Measurements from ENCODE around the gene FRMD4A.
A peak's percentile ranks its signal among the peaks of the same experiment; 100 is the strongest.

FRMD4A gene

DNA sequence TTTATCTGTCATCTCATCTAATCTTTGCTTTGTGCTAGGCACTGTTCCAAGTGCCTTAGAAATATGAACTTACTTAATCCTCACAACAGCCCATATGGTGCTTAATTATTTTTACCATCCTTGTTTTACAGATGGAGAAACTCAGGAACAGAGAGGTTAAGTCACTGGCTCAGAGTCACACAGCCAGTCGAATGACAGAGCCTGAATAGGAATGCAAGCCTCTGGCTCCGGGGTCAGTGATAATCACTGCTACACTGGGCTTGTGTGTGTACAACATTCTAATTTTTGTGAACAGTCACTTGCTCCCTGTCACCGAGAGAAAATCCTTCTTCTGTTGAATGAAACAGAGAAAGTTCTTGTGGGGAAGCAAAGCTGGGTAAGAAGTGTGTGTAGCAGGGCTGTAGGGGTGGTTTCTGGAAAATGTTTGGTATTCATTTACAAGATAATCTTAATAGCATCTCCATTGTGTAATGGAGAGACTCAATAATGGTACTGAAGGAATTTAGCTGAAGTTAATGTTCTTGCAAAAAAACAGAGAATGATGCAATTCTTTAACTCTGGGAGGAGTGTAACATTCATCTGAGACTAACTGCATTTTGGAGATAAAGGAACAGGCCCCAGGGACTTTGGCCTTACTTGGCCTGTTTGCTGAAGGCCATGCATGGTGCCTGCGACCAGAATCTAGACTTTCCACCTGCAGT lies 290.6 kb downstream of the FRMD4A start:
- no peak for DNase-seq

DNA sequence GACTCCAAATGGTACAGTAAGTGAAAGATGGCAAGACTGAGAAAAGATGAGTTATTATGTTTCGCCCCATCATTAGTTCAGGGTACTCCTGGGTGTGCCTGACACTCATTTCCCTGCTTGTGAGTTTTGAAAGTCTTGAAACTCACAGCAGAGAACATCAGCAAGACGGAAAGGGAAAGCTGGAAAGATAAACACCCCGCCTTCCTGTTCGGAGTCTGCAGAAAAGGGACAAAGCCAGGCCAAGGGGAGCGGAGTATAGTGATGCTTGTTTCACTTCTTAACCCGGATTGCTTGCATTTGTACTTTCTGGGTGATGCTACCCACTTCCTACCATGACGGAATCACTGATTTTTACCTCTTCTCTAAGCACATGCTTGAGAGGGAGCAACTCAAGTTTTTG lies 294.5 kb downstream of the FRMD4A start:
- no peak for DNase-seq

DNA sequence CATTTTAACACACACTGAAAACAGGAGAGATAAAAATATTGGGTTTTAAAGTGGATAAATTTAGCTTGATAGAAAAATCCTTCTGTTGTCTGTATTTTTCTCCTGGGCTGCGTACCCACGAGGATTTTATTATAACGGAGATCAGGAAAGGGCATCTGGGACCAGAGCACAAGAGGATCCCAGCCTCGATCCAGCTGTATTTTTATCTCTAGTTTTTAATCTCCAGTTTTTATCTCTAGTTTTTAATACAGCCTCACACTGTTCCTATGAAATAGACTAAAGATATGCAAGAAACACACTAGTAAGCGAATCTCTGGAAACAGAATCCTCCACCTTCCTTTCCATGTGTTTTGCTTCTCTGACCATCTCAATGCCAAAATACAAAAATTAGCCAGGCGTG lies 295.2 kb downstream of the FRMD4A start:
- DNase-seq, result no peak

DNA sequence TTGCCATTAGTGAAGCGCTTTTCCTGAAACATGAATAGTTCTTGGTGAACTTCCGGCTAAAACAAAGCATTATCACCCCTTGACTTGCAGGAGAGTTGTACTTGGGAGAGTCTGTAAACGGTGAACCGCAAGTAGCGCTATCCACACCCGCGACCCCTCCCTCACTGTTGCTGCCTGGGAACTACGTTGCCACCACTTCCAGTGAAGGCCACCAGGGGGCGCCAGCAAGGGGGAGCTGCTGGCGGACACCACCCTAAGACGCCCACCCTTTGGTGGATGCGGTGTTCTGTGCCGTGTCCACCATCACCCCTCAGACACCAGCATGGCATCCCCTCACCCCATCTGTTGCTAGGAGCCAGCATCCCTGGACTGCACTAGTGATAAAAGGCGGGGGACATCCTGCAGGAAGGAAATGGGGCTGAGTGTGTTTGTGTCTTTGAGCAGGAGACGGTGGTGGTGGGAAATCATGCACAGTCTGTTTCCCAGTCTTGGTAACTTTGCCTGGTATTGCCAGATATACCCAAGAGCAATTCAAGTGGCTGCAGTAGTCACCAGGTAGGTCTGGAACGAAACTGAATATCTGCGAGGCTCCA lies 298.2 kb downstream of the FRMD4A start:
- DNase-seq, result no peak

DNA sequence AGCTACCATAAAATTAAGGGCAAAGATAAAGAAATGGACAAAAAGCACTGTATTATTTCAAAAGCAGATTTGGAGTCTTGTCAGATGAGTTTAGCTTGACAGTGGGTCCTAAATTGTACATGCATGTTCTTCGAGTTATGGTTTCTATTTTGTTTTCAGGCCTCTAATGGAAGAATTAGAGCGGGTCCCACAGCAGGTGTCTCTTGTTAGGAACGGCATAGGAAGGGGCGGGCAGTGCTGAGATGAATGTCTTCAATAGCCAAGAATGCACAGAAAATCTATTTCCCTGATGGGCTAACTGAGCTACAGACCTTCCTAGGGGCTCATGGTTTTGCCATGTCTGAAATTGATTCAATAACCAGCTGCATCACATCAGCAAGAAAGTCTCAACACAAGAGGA lies 304.4 kb downstream of the FRMD4A start:
- DNase-seq, result no peak

DNA sequence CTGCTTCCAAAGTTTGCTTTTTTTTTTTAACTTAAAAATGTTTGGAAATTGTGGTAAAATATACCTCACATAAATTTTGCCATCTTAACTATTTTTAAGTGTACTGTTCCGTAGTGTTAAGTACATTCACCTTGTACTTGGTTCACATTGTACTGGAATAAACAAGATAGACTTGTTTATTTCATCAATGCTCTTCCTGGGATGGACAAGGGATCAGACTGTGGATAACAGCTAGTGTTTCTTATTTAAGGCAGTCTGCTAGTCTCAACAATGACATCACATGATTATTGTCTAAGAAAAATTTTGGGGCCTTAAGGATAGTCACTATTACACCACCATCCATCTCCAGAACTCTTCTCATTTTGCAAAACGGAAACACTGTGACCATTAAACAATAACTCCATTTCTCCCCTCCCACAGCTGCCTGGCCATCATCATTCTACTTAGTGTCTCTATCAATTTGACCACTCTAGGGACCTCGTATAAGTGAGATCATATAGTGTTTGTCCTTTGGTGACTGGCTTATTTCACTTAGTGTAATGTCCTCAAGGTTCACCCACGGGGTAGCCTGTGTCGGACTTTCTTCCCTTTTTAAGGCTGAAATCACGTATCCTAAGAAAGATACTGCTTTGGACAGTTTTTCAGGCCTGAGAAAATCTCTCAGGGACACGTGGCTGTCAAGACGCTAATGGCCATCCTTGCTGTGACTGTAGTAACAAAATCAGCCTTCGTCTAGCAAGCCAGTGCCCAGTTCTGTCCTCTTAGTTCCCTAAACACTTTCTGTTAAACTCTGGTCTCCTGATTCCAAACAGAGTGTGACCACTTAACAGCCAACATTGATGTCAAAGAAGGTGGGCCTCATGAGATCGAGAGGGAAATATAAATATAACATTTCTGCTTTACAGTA lies 305.2 kb downstream of the FRMD4A start:
- DNase-seq, result peak in 1 of 2 donors; percentile 39

GRCh38 chr10:14024329-14025202 lies 306.2 kb downstream of the FRMD4A start:
- peak; percentile 68 to 74 for DNase-seq

DNA sequence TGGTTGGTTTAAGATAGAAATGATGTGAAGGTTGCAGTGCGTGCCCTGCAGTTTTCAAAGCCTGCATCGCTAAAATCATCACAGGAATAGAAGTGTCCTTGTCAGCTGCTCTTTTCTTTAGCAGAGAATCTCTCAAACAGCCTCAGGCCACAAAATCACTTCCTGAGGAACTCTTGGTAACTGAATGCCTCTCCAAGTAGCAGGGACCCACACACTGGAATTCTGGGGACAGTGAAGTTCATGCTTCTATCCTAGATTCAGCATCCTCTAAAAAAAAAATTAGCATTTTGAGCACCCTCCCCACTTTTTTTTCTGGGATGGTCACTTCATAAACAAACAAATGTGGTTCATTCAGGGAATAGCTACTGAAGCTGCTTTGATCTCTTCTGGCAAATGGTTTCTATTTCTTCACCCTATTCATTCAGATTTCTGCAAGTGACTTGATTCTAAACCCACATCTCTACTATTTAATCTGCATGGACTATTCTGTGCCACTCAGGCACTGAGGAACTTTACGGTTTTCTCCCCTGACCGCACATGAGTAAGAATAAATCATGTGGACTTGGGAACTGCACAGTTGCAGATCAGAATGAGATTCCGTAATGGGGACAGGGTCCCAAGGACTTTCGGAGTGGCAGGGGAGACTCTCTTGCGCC lies 306.9 kb downstream of the FRMD4A start:
- peak in 1 of 2 donors; percentile 55 for DNase-seq

- no peak for DNase-seq
Measured at GRCh38 chr10:14022954-14023672, 307.6 kb downstream of the FRMD4A start.

DNA sequence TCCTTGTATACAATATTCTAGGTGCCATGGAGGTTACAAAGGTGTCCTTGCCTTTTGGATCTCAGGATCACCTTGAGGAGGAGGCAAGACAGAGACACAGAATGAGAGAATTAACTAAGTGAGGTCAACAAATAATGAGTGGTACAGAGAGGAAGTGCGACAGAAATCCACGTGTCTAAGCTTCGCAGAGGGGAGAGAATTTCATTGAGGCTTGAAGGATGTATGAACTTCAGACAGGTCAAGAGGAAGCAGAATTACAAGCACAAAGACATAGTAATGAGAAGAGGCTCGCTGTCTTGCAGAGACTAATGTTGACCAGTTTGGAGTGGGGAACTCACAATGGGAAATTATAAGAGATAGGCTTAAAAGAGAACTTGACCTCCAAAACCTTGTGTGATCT lies 308.7 kb downstream of the FRMD4A start:
- DNase-seq, result no peak

GRCh38 chr10:14020037-14020664 lies 310.6 kb downstream of the FRMD4A start:
- no peak for DNase-seq

DNA sequence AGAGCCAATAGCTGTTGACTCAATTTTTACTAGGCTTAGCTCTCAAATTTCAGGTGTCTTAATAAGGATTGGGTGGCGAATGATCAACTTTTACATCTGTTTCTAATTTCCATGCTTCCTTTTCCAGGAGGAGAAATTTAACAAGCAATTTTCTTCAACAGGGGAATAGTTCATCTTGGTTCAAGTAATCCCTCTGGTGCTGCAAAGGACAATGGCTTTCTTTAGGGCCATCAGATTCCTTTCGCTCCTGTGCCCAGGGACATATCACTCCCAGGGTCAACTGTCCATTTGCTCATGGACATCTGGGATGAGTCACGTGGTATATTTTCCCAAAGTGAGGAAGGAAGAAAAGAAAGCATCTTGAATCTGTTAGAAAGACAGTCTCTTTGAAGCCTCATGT lies 313.3 kb downstream of the FRMD4A start:
- no peak for DNase-seq

DNA sequence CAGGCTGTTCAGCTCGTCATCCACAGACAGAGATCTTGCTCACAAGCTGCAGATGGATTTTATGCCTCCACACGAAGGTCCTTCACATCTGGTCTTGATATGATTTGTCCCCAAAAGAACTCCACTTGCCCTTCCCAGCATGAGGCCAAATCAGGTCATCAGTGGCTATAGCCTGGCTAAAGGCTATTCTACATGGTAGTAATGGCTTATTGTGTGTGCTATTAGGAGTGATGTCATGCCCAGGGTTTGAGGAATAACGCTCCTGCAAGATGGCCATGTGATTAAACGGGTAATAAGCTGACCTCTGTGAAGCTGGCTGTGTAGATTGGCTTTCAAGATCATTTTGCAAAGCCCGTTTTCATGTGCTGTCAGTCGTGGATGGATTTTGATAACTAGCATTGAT lies 313.8 kb downstream of the FRMD4A start:
- no peak for DNase-seq

DNA sequence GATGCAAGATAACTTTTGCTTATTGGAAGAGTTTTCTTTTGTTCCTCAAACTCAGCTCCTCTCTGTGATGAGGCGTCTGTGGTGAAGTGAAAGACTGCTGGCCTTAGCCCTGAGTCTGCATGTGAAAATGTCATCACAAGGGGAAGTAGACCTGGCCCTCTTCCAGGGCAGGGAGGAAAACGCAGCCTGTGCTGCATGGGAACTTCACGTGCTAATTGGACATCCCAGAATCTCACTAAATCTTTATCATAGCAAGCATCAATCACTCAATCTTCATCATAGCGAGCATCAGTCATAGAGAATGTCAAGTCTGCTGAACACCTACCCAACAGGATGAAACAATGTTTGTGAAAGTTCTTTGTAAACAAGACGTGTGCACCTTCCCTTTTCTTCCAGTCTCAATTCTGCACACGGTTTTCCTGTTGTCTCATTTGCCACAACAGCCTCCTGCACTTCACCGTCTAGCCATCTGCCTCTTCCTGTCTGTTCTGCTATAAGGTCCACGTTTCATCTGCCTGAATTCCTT lies 314.6 kb downstream of the FRMD4A start:
- DNase-seq, result peak; percentile 68 to 70

- DNase-seq, result no peak
Measured at GRCh38 chr10:14014423-14014822, 316.3 kb downstream of the FRMD4A start.

DNA sequence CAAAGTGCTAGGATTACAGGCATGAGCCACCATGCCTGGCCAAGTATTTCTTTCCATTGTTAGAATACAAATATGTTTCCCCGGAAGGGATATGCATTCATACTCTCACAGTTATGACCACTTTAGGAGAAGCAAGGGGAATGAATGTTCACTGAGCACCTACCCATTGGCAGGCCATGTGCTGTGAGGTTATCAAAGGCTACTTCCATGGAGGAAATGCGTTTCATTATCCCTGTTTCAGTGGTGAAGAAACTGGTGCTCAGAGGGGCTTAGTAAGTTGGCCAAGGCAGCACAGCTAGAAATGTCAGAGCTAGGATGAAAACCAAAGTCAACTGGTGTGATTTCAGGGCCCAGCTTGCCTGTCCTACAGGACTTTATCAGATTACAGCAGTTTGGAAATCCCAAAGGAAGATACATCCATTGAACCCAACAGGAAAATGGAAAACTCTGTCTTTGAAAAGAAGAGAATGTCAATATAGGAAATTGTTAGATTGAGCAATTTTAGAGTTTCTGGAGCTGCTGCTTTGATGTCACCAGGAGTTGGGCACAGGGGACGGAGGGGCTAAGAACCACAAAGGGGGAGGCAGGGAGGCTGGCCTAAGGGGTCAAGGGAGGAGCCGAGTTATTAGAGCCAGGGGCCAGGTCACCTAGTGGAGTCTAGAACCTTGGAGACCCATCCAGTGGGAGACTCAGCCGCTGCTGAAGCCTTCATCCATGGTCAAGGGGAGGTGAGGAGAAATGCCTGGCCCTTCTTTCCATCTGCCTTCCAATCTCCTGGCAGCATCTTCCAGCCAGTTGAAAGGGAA lies 319.8 kb downstream of the FRMD4A start:
- peak; percentile 49 to 71 for DNase-seq

DNA sequence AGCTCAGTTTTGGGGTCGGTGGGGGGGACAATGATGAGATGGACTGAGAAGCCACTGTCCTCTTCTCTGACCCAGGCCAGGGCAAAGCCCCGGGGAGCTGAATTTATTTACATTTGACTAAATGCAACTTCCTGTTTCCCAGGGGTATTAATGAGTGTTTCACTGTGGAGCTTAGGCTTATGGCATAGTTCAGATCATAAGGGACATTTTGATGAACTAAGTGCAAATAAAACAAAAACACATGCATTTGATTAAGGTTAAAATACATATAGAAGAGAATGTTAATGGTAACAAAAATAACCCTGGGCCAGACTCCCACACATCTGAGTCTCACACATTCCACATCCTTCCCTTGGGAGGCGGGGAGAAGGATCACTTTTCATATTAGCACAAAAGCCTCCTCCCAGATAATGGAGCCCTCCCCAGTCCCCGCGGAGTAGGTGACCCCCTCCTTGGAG lies 320.6 kb downstream of the FRMD4A start:
- DNase-seq, result peak in 1 of 2 donors; percentile 27

DNA sequence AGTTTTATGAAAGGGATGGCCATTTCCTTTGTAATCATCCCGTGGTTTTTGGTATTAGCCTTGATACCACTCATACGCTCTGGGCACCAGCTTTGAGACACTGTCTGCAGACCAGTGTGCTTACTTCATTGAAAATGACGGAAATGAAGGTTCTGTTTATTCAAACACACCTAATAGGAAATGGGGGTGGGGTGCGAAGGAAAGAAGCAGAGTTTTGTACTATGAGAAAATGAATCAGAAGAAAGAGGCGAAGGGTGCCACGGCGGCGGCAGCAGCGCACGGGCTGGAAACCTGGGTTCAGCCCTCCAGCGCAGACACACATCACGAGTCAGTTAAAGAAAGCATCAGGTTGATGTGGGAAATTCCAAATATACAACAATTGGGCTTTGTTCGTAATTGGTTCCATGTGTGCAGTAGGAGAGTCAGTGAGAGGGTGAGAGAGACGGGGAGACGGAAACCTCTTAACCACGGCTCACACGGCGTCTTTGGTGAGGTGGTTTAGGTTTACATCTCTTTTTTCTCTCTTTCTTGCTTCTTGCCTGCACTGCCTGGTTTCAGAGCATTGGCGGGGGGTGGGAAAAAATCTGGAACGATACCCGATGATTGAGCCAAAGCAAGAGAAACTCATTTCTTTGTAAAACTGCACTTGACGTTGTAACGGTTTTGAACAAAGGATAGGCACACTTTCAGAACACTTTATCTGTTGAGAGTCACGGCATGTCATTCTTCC lies 321.2 kb downstream of the FRMD4A start:
- no peak for DNase-seq

- DNase-seq, result no peak
Measured at GRCh38 chr10:14008740-14009080, 322.0 kb downstream of the FRMD4A start.
